Adrenal gland (tissue), 5 donors: Measurements from ENCODE around the gene DYNC1I2.

Experiments used
- POLR2A ChIP-seq, 2 donors: fragments of 450-650 bp; IDR thresholded peaks; one replicate each; pipeline ENCODE4 v1.6.1; 2017; ENCODE audit warnings: antibody characterized with exemption in 2 of 2, mild to moderate bottlenecking in 2 of 2, moderate library complexity in 1 of 2
- TF ChIP-seq, protein P1 (sequence below), 6 experiments: fragments of 450-650 bp in 4 of 6; fragments of 200-600 bp in 2 of 6; sonication (generic) in 1 of 6; IDR thresholded peaks; 1 replicate in 5 of 6; 2 replicates in 1 of 6; pipeline versions ENCODE4 v1.5.1 to v1.8.0; 2016 to 2021; ENCODE audit warnings: antibody characterized with exemption in 6 of 6, mild to moderate bottlenecking in 2 of 6, moderate library complexity in 1 of 6
- donor health status: DM: no; HTN: no; CAD: no.

DNA sequence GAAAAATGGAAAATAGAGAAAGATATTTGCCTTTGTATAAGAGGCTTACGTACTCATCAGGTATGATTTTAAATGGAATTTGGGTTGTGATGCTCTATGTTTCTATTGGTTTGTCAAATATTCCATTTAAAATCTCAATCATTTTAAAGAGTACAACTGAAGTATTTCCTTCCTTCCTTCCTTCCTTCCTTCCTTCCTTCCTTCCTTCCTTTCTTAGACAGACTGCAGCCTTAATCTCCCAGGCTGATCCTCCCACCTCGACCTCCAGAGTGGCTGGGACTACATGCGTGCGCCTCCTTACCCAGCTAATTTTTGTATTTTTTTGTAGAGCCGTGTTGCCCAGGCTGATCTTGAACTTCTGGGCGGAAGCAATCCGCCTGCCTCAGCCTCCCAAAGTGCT, 15.4 kb upstream of the DYNC1I2 start:
- TF ChIP-seq, protein P1, sequence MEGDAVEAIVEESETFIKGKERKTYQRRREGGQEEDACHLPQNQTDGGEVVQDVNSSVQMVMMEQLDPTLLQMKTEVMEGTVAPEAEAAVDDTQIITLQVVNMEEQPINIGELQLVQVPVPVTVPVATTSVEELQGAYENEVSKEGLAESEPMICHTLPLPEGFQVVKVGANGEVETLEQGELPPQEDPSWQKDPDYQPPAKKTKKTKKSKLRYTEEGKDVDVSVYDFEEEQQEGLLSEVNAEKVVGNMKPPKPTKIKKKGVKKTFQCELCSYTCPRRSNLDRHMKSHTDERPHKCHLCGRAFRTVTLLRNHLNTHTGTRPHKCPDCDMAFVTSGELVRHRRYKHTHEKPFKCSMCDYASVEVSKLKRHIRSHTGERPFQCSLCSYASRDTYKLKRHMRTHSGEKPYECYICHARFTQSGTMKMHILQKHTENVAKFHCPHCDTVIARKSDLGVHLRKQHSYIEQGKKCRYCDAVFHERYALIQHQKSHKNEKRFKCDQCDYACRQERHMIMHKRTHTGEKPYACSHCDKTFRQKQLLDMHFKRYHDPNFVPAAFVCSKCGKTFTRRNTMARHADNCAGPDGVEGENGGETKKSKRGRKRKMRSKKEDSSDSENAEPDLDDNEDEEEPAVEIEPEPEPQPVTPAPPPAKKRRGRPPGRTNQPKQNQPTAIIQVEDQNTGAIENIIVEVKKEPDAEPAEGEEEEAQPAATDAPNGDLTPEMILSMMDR (IDR thresholded peaks at IDR 0.05) = no peak
- no peak for TF ChIP-seq POLR2A (IDR thresholded peaks at IDR 0.05)
